Epidermal melanocyte (primary cell): Measurements from ENCODE around the gene SMPD3.

ENCODE experiments used
- DNase-seq: peaks from one replicate; pipeline ENCODE4 v3.0.0; 2011; ENCODE audit warnings: low spot score; ENCODE audit not compliant: insufficient read length

SMPD3 gene

DNA sequence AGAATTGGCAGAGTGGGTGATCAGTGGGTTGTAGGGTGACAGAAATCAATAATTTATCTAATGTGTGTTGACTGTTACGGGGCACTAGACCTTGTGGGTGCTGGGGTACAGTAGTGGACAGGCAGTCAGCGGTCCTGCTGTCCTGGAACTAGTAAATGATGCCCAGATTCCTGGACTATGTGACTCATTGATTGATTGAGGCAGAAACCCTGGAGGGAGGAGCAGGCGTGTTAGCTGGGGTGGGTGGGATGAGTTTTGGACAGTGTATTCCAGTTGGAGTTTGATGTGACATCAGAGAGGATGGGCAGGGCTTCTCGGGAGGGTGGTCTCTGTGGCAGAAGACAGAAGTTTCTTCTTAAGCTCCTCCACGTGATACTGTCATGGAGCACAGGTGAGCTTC lies 113.1 kb downstream of the SMPD3 start:
- DNase-seq: no peak

DNA sequence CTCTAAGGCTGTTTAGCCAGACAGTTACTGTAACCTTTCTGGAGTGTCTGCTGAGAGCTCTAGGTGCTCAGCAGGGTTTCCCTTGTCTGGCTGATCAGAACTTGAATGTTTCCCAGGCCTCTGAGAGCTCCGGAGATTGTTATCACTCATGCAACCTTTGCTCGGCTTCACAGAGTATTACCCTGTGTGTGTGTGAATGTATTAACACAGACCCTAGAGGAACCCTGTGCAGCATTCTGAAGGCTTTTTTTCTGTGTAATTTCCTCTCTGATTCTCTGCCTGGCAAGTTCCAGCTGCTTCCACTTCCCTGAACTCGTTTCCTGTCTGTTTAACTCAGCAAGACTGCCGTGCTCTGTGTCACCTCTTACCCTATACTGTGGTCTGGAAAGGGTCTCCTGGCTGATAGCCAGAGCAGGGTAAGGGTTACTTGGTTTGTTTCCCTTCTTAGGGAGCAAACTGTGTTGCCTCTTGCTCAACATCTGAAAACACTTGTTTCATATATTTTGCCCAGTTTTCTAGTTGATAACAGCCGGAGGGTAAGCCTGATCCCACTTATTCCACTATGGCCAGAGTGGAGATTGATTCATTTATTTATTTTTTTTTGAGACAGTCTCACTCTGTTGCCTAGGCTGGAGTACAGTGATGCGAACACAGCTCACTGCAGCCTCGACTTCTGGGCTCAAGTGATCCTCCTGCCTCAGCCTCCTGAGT lies 115.7 kb downstream of the SMPD3 start:
- no peak for DNase-seq

DNA sequence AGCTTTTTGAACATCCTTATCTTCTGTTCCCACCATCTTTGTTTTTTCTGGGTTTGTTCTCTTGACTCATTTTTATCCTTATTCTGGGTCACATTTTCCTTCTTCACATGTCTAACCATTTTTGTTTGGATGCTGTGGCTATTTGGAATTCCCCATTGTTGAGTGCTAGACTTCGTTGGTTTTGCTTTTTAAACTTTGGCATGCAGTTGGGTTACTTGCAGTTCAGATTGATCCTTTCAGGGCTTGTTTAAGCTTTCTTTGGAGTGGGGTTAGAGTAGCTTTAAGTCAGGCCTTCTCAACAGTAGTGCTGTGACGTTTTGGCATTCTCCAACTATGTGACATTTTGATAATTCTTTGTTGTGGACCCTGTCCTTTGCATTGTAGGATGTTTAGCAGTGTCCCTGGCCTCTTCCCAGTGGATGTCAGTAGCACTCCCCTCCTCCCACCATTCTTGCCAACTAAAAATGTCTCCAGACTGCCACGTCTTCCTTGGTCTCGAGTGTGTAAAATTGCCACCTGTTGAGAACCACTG lies 116.4 kb downstream of the SMPD3 start:
- DNase-seq: no peak

DNA sequence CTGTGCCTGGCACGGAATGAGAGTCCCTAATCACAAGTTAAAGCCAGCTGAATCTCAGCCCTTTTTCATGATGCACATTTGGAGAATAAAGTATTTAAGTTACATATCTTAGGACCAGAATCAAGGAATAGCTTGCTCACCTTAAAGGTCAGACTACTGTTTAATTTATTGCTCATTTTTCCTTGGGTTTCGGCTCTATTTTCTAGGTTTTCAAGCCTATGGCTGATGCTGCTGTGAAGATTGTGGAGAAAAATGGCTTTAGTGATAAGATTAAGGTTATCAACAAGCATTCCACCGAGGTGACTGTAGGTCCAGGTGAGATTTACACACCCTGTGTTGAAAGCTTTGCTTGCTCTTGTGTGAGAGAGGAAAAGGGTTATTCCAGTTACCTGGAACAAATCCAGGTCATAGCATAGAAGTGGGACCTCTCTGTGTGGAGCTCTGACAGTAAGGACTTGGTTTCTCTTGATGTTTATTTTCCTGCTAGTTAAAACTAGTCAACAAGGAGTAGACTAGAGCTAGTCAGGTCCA lies 119.4 kb downstream of the SMPD3 start:
- DNase-seq: no peak

DNA sequence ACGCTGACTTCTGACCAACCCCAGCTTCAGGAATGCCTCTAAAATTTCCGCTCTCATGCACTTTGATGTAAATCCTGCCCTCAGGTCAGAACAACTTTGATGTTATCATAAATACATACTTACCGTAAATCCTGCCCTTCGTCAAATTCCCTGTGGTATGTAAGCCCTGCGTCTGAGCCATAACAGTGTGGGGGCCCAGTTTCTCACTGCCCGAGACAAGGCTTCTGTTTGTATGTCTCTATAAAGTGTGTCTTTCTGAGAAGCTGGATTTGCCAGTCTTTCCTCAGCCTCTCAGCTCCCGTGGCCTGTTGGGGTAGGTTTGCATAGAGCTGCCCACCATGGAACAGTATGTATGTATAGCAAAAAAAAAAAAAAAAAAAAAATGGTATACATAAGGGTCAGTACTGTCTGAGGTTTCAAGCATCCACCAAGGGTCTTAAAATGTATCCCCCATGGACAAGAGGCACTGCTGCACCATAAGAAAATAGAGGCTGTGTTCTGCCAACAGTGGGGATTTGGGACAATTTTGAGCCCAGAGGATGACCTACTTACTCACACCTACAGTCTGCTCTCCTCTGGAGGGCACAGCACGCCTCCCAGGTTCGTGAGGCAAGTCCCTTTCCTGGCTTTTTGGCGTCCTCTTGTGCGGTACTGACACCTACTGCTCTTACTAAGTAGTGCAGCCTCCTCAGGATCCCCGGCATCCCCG lies 120.0 kb downstream of the SMPD3 start:
- DNase-seq: peak; percentile 85

DNA sequence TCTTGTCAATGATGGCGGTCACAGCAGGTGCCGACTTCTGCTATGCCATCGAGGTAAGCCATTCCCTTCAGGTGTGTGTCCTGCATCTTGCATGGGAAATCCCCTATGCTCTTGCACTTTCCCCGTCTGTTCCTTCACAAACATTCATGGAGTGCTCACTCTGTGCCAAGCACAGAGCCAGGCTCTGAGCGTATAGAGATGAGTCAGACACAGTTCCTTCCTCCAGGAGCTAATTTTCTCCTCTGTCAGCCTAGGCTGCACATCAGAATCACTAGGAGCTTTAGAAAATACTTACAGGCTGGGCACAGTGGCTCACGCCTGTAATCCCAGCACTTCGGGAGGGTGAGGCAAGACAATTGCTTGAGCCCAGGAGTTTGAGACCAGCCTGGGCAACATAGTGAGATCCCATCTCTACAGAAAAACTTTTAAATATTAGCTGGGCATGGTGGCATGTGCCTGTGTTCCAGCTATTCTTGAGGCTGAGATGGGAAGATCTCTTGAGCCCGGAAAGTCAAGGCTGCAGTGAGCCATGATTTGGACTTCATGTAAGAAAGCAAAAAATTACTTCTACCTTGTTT lies 123.4 kb downstream of the SMPD3 start:
- no peak for DNase-seq

DNA sequence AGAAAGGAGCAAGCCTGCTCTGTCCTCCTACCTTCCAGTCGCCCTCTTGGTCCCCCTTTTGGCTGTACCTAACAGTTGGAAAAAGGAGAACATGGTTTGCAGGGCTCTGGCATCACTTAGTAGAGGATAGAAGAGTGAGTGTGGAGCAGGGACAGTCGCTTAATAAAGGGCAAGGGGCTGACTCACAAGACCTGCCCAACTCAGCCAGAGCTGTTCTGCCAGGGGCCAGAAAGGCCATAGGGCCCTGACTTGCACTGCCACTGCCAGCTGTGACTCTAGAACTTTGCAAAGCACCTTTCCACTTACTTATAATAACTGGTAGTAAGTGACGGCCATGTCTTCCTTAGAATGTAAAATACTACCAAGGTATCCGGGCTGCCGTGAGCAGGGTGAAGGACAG lies 124.0 kb downstream of the SMPD3 start:
- DNase-seq: no peak

DNA sequence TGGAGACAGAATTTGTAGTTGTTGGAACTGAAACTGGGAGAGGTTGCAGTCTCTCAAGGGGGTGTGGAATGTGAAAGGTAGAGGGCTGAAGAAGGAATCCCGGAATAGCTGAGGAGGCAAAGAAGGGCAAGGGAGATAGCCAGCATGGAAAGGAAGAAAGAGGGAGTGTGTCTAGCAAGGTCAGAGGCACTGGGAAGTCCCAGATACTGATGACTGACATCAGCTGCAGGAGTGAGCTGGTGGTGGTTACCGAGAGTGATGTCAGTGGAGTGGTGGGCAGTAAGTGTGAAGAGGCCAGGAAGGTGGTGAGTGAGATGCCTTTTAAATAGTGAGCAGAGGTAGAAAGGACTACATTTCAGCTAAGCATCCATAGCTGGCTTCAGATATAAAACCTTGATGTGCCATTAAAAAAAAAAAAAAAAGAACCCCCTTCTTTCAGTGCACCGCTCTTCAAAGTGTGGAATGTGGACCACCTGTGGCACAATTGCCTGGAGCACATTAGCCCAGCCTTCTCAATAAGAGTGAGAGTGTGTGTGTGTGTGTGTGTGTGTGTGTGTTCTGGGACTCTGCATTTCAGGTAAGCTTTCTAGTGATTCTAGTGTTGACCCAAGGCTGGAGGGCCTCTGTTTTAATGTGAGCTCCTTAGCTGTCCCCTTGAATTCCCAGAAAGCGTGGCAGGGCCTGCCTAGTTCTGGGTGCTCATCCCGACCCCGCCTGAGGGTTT lies 129.0 kb downstream of the SMPD3 start:
- no peak for DNase-seq

DNA sequence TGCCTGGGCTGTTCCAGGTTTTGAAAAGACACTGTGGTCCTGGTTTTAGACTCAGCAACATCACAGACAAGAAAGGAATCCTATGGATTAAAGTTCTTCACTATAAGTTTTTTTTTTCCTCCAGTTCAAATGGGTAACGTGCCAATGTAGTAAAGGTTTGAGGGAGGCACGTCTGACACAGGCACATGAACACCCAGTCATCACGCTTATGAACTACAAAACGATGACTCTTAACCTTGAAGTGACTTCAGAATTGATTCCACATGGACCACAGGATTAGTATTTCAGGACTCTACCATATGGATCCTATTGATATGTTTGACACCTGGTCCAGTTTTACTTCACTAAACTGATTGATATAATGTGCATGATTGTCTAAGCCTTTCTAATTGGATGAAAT lies 135.2 kb downstream of the SMPD3 start:
- DNase-seq: no peak

DNA sequence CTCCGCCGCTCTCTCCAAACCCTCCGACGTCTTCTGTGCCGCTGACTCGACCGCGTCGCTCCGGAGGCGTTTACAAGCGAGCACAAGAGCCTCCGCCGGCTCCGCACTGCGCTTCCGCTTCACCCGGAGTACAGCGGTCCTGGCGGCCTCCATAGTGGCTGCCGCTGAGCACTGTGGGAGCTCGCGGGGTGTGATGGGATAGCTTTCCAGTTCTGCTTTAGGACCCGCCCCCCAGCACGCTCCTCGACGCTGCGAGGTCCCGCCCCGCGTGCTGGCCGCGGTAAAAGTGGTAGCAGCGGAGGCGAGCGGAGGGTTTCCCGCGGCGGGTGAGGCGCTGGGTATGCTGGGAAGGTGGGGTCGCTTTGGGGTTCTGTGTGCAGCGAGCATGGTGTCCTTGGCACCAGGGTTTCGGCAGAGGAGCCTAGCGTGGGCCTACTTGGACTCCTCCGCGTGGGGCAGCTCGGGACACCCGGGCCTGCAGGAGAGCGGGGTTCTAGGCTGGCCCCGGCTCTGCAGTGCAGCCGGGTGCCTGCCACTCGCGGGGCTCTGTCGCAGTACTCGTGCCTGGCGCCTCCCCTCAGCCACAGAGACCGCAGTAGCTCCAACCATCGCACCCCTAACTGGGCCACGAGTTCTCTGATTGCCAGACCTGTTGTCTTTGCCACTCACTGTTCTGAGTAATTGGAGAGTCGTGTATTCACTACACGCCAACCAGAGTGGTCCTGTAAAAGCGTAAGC lies 137.4 kb downstream of the SMPD3 start, which contains the start of the genes PRMT7 and SLC7A6OS:
PRMT7 (plus strand) TSS at position 246 of the 738 bp plus-strand sequence. CDS start 4,961 bp downstream, outside the sequence.
SLC7A6OS (minus strand) TSS at position 173 of the 738 bp plus-strand sequence; CDS start at position 153, 20 bp downstream.
- DNase-seq: peak; percentile 98

DNA sequence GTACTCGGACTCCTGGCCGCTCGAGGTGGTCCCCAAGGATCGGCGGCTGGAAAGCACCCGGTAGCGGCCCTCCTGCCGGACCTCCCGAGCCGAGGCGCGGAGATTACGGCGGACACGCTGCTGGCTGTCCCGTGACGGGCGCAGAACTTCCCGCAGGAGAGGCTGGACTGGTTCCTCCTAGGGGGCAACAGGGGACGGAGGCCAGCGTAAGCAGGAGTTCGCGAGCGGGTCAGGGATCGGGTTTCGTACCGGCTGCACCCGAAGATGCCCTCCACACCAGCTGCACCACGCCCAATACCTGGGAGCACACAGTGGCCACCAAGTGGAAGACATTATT lies 137.9 kb downstream of the SMPD3 start:
- DNase-seq: no peak

DNA sequence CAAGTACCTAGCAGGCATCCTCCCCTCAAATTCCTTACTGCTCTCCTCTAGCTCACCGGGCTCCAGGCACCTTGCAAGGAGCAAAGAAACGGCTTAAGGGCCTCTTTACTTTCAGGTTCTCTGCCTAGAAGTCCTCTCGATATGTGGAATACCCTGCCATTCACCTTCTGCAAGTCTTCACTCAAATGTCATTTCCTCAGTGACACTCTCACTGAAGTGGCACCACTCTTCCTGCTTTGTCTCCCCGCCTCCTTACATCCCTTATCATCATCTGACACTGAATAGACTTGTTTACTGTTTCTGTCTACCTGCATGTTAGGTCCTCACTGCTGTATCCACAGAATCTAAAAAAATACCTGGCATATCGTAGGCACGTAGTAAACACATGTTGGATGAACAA lies 138.5 kb downstream of the SMPD3 start:
- no peak for DNase-seq
